IMR-90 (cell line): ENCODE data around the gene ADGRG3. TPM values are rescaled to one million over a fixed set of nuclear protein-coding genes. Genes with fewer than 3 reads are reported as not detected.

ENCODE experiments used
- ATAC-seq: fragments of 200-7000 bp; cut with Tn5 transposase; 2 replicates; pipeline ENCODE4 v1.9.1; 2020; ENCODE audit warnings: low read depth, mild to moderate bottlenecking, moderate library complexity
- BruUV-seq: library from RNA; stranded (reverse); fragments of 400-500 nt; replicated peaks from 2 replicates; lab custom pipeline; 2021; lab: Mats Ljungman, UMichigan
- CTCF ChIA-PET: fragments of 300-600 bp; formaldehyde crosslinking; extraction: SDS; loops from one replicate; lab custom pipeline; 2021; ENCODE audit warnings: antibody characterized with exemption; lab: Yijun Ruan, JAX
- POLR2A ChIA-PET: fragments of 300-600 bp; sonication (Branson Sonifier 250); formaldehyde crosslinking; loops from one replicate; lab custom pipeline; 2022; ENCODE audit warnings: antibody characterized with exemption; ENCODE audit not compliant: unreplicated experiment; lab: Charles Lee
- DNase-seq: peaks from one replicate; pipeline ENCODE4 v3.0.0; 2013
- H2AFZ ChIP-seq: replicated peaks from 2 replicates; pipeline ENCODE3; 2013; ENCODE audit warnings: low read length, mild to moderate bottlenecking; ENCODE audit not compliant: poor library complexity
- H2AK5ac ChIP-seq: 2 replicates; pipeline ENCODE4 v1.6.1; 2013; ENCODE audit warnings: low read depth, low read length, inconsistent platforms
- H2AK9ac ChIP-seq: replicated peaks from 2 replicates; pipeline ENCODE3; 2013; ENCODE audit warnings: mild to moderate bottlenecking, low read depth, low read length, moderate library complexity; ENCODE audit not compliant: poor library complexity
- H2BK120ac ChIP-seq: 2 replicates; pipeline ENCODE4 v1.6.1; 2013; ENCODE audit warnings: low read depth, low read length, inconsistent platforms
- H2BK15ac ChIP-seq: 3 replicates; pipeline ENCODE4 v1.6.1; 2013; ENCODE audit warnings: low read depth, low read length, inconsistent platforms
- H2BK20ac ChIP-seq: 2 replicates; pipeline ENCODE4 v1.6.1; 2013; ENCODE audit warnings: low read depth, mild to moderate bottlenecking, inconsistent platforms, low read length, moderate library complexity
- H2BK5ac ChIP-seq: 2 replicates; pipeline ENCODE4 v1.6.1; 2013; ENCODE audit warnings: mild to moderate bottlenecking, low read depth, low read length, inconsistent platforms; ENCODE audit not compliant: poor library complexity, severe bottlenecking
- H3K14ac ChIP-seq: replicated peaks from 2 replicates; pipeline ENCODE4 v1.6.1; 2013; ENCODE audit warnings: low read depth, low read length, inconsistent platforms
- H3K18ac ChIP-seq: 2 replicates; pipeline ENCODE4 v1.6.1; 2013; ENCODE audit warnings: low read depth, low read length, control low read depth
- H3K23ac ChIP-seq: 2 replicates; pipeline ENCODE4 v1.6.1; 2013; ENCODE audit warnings: low read depth, low read length, inconsistent platforms
- H3K27ac ChIP-seq: 2 replicates; pipeline ENCODE4 v1.5.1; 2013; ENCODE audit warnings: mild to moderate bottlenecking, control low read depth, low read length; ENCODE audit not compliant: insufficient read depth
- H3K27me3 ChIP-seq: 2 replicates; pipeline ENCODE4 v1.6.1; 2013; ENCODE audit warnings: low read length; ENCODE audit not compliant: control insufficient read depth, insufficient read depth
- H3K36me3 ChIP-seq: 2 replicates; pipeline ENCODE4 v1.6.1; 2013; ENCODE audit warnings: low read length, mixed read lengths; ENCODE audit not compliant: control insufficient read depth, insufficient read depth
- H3K4ac ChIP-seq: 2 replicates; pipeline ENCODE4 v1.6.1; 2013; ENCODE audit warnings: low read depth, low read length, inconsistent platforms
- H3K4me1 ChIP-seq: 2 replicates; pipeline ENCODE4 v1.6.1; 2013; ENCODE audit warnings: low read length, mixed read lengths; ENCODE audit not compliant: control insufficient read depth, insufficient read depth
- H3K4me2 ChIP-seq: 2 replicates; pipeline ENCODE4 v1.6.1; 2013; ENCODE audit warnings: low read depth, mild to moderate bottlenecking, control low read depth, low read length, moderate library complexity
- H3K4me3 ChIP-seq: 2 replicates; pipeline ENCODE4 v1.5.1; 2013; ENCODE audit warnings: low read depth, mild to moderate bottlenecking, control low read depth, low read length, moderate library complexity; ENCODE audit not compliant: insufficient read depth
- H3K56ac ChIP-seq: 2 replicates; pipeline ENCODE4 v1.6.1; 2013; ENCODE audit warnings: low read length, inconsistent platforms; ENCODE audit not compliant: insufficient read depth; ENCODE audit errors: extremely low read depth
- H3K79me1 ChIP-seq, 2 experiments: 2 replicates each; pipeline ENCODE4 v1.6.1; 2013; ENCODE audit warnings: low read length in 2 of 2, inconsistent platforms in 1 of 2, low read depth in 1 of 2
- H3K9ac ChIP-seq: 2 replicates; pipeline ENCODE4 v1.6.1; 2013; ENCODE audit warnings: low read depth, low read length, control low read depth
- H3K9me1 ChIP-seq: 2 replicates; pipeline ENCODE4 v1.6.1; 2013; ENCODE audit warnings: low read length, inconsistent platforms; ENCODE audit not compliant: insufficient read depth
- H3K9me3 ChIP-seq: 2 replicates; pipeline ENCODE4 v1.6.1; 2013; ENCODE audit warnings: low read length; ENCODE audit not compliant: control insufficient read depth, insufficient read depth
- H4K20me1 ChIP-seq: 2 replicates; pipeline ENCODE4 v1.6.1; 2013; ENCODE audit warnings: low read length, inconsistent platforms; ENCODE audit not compliant: insufficient read depth
- H4K5ac ChIP-seq: 2 replicates; pipeline ENCODE4 v1.6.1; 2013; ENCODE audit warnings: mild to moderate bottlenecking, low read depth, low read length, control low read depth
- H4K8ac ChIP-seq, 2 experiments: 2 replicates each; pipeline ENCODE4 v1.6.1; 2013; ENCODE audit warnings: low read depth in 2 of 2, low read length in 2 of 2, control low read depth in 1 of 2, inconsistent platforms in 1 of 2
- H4K91ac ChIP-seq: 2 replicates; pipeline ENCODE4 v1.6.1; 2013; ENCODE audit warnings: low read depth, low read length, inconsistent platforms; ENCODE audit not compliant: insufficient read depth
- CEBPB ChIP-seq: IDR thresholded peaks from 2 replicates; pipeline ENCODE4 v1.6.1; 2012; ENCODE audit warnings: low read depth, low read length, improper control_type of control experiment
- POLR2A ChIP-seq: IDR thresholded peaks from 2 replicates; pipeline ENCODE4 v1.6.1; 2012; ENCODE audit warnings: mild to moderate bottlenecking, low read depth, low read length
- WGBS, 2 experiments: methylation state at CpG; one replicate each; pipeline versions ENCODE4 v1.1.5 to v1.1.7; 2013; ENCODE audit warnings: missing lambda C conversion rate in 2 of 2; ENCODE audit not compliant: insufficient read length in 1 of 2; ENCODE audit errors: extremely low coverage in 2 of 2; 5-methylcytosine and 5-hydroxymethylcytosine counted together
- dilution Hi-C: fragments of 300-500 bp; cut with HindIII; formaldehyde crosslinking; loops from one replicate; pipeline ENCODE4 v1.14.3; 2018; ENCODE audit warnings: low sequenced_read_pairs; ENCODE audit not compliant: unreplicated experiment
- in situ Hi-C: fragments of 300-500 bp; cut with MboI; formaldehyde crosslinking; loops from 3 replicates; pipeline ENCODE4 v1.14.3; 2019; ENCODE audit warnings: low sequenced_read_pairs, inconsistent platforms, mixed read lengths
- intact Hi-C: fragments of 100-400 bp; cut with micrococcal nuclease; formaldehyde crosslinking; loops from 2 replicates; pipeline ENCODE4 v1.10.0; 2022
- polyA plus RNA-seq, 3 experiments: library from polyadenylated mRNA; depleted of rRNA; stranded (reverse); fragments of >200 nt; gene quantifications; 2 replicates each; pipeline ENCODE4 v1.2.3, GENCODE V29; 2012; ENCODE audit warnings: low replicate concordance in 1 of 3
- total RNA-seq: library from RNA; depleted of rRNA; stranded (reverse); fragments of >200 nt; gene quantifications from 2 replicates; pipeline ENCODE4 v1.2.3, GENCODE V29; 2012

ADGRG3 gene
- total and polyA plus RNA-seq, 2 of the 4 experiments (the other 2 are of a cell fraction): not detected

GRCh38 chr16:57675741-57676551 lies 7.8 kb downstream of the ADGRG3 start:
- Histone ChIP-seq H3K9ac (no peak overlapping the region), H3K9me1 (no peaks in the 10 kb centered on the region; the same call in 1 of the 2 replicates), H2BK15ac (no peak overlapping the region), H2BK20ac (no peak overlapping the region), H3K4ac (no peak overlapping the region), H3K9me3 (no peaks in the 10 kb centered on the region), H3K27ac (no peak overlapping the region), H2AK5ac (no peak overlapping the region), H3K79me1 (no peaks in the 10 kb centered on the region), H3K14ac (no peak overlapping the region), H2AK9ac (no peak overlapping the region), H2AFZ (no peak overlapping the region), H3K4me1 (no peaks in the 10 kb centered on the region), H3K18ac (no peak overlapping the region), H2BK5ac (no peak overlapping the region), H4K8ac (no peak overlapping the region), H3K23ac (no peak overlapping the region), H3K27me3 (peaks cover 72% of the 10 kb centered on the region), H2BK120ac (no peak overlapping the region), H4K91ac (no peak overlapping the region), H3K4me3 (no peak overlapping the region), H3K36me3 (no peaks in the 10 kb centered on the region), H4K20me1 (no peaks in the 10 kb centered on the region), H4K5ac (no peak overlapping the region), H3K56ac (no peak overlapping the region), H3K4me2 (no peak overlapping the region; the same call in 1 of the 2 replicates)
- DNase-seq (no peak), ATAC-seq (no peak)
- BruUV-seq: no TSS peak
- peak; percentile 40; the same call in 1 of the 2 replicates for TF ChIP-seq CEBPB
- TF ChIP-seq POLR2A: no peak
- dilution Hi-C loops: no loop called here
- intact Hi-C loops: no loop called here
- in situ Hi-C loops: no loop called here
- ChIA-PET POLR2A (interaction anchor here (1.1 kb wide), 1 partner anchor 59 kb away, joined by 4 read pairs; the partner anchor contains the start of gene KATNB1), CTCF (no interaction called here)
- no CpG with 5 or more reads among the region's 12 CpGs for WGBS, 2 experiments
